ENCODE measurements around the gene NDUFV1.

Gene NDUFV1

DNA sequence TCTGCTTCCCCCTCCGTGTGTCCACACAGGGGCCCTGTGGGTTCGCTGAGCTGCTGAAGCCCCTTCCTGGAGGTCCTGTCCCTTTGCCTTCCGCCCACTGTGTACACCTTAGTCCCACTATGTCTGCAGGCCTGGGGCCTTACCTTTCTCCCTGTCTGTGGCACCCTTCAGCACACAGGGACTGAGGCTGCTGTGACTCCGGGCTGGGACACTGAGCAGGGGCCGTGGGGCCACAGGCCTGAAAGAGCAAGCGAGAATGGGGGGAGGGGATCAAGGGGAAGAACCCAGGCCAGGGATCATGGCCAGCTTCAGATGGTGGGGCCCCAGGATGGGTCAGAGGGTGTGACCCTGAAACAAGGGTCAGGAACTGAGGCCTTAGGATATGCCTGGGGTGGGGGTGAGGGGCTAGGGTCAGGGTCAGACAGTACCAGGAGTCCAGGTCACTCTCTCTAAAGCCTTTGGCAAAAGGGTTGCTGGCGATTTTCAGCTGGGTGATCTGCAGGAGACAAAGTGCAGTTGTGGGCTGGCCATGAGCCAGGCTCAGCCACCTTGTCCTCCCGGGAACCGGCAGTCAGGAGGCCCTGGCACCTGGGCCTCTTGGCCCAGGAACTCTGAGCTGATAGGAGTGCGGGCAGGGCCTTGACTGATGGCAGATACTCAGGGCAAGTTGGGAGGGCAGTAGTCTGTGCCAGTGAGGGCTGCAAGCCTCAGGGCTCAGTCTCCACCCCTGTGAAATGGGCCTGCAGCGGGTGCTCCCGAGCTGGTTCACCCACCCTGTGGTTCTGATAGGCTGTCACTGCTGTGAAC is 25.6 kb downstream of the NDUFV1 start:
- no peak overlapping the region for H3K23ac ChIP-seq (ENCODE audit: low read depth, low read length, poor library complexity)
- no peak overlapping the region for H3K9ac ChIP-seq (ENCODE audit: low read depth, low read length, poor library complexity)
- WGBS, 2 donors (ENCODE audit: extremely low coverage in 2 of 2, insufficient read length in 2 of 2, insufficient replicate concordance in 1 of 2), result no CpG with 5 or more reads among the region's 12 CpGs
- H3K4me1 ChIP-seq (ENCODE audit: control insufficient read depth in 2 of 2, insufficient read depth in 1 of 2, low read depth in 1 of 2, low read length in 2 of 2), result peaks cover 8 to 18% of the 10 kb centered on the region in 2 donors
- peak overlapping the region; percentile 82 for H3K18ac ChIP-seq (ENCODE audit: low read length)
- H3K27me3 ChIP-seq (ENCODE audit: control insufficient read depth in 3 of 3, insufficient read depth in 3 of 3, low read depth in 1 of 3, low read length in 3 of 3), result no peaks in the 10 kb centered on the region
- no peaks in the 10 kb centered on the region for H3K79me1 ChIP-seq (ENCODE audit: low read depth, low read length)
- peak overlapping the region; percentile 4 for H2BK12ac ChIP-seq (ENCODE audit: low read length)
- H2BK5ac ChIP-seq (ENCODE audit: low read length), result no peak overlapping the region
- H3K14ac ChIP-seq (ENCODE audit: low read length), result peak overlapping the region; percentile 32
- H4K8ac ChIP-seq (ENCODE audit: low read depth, low read length), result no peak overlapping the region
- no peaks in the 10 kb centered on the region for H3K9me3 ChIP-seq (replicated peaks in 1 of 2; ENCODE audit: control insufficient read depth in 2 of 2, insufficient read depth in 1 of 2, low read depth in 1 of 2, low read length in 2 of 2)
- no peak overlapping the region for H3K27ac ChIP-seq (replicated peaks; ENCODE audit: low read length)
- H2BK120ac ChIP-seq (ENCODE audit: low read depth, low read length), result no peak overlapping the region
- no peak overlapping the region for H2AFZ ChIP-seq (ENCODE audit: low read length)
- no peak overlapping the region for H3K4me3 ChIP-seq (ENCODE audit: low read length in 2 of 2)
- peak overlapping the region; percentile 60 for H2BK15ac ChIP-seq (ENCODE audit: low read length)
- peak overlapping the region; percentile 97 for H2AK5ac ChIP-seq (ENCODE audit: low read depth, low read length)
- H3K36me3 ChIP-seq (replicated peaks in 1 of 2; ENCODE audit: control insufficient read depth in 2 of 2, insufficient read depth in 2 of 2, low read length in 2 of 2), result peaks cover 3% of the 10 kb centered on the region in 2 donors
- DNase-seq (ENCODE audit: low spot score), result no peak
- H4K91ac ChIP-seq (ENCODE audit: low read depth, low read length, poor library complexity), result no peak overlapping the region
- H3K4ac ChIP-seq (ENCODE audit: low read length), result no peak overlapping the region
- no peak overlapping the region for H3K4me2 ChIP-seq (ENCODE audit: insufficient read depth, low read length, poor library complexity, severe bottlenecking)

DNA sequence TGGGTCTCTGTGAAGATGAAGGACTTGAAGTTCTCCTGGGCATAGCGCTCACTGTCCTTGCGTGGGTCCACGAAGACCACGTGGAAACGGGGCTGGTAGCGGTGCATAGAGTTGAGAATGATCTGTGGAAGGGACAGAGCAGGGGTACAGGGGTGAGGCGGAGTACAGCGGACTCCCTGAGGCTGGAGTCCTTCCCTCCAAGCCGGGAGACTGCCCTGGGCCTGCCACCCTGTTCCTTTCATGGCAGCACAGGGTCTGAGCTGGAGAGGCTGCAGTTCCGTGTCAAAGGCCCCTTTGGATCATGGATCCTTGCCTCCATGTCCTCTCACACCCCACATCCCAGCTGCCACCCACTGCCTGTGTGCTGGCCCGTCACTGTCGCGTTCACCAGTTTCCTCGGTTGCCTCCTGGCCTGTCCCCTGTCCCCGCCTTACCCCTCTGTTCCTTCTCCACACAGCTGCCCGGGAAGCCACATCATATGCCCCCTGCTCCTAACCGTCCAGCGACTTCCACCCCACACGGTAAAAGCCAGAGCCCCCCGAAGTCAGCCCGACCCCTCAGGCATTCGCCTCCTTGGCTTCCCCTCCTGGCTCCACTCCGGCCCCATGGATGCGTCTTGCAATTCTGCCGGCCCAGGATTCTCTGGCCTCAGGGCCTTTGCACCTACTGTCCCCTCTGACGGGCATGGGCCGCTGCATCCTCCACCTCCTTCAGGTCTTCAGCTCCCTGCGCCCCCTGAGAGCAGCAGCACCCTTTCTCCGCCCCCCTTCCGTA is 26.4 kb downstream of the NDUFV1 start:
- Histone ChIP-seq H4K91ac (ENCODE audit: low read depth, low read length, poor library complexity) (no peak overlapping the region), H3K23ac (ENCODE audit: low read depth, low read length, poor library complexity) (peak overlapping the region; percentile 55), H2AK5ac (ENCODE audit: low read depth, low read length) (peak overlapping the region; percentile 57), H3K27me3 (ENCODE audit: control insufficient read depth in 3 of 3, insufficient read depth in 3 of 3, low read depth in 1 of 3, low read length in 3 of 3) (no peaks in the 10 kb centered on the region), H3K9me3 (replicated peaks in 1 of 2; ENCODE audit: control insufficient read depth in 2 of 2, insufficient read depth in 1 of 2, low read depth in 1 of 2, low read length in 2 of 2) (no peaks in the 10 kb centered on the region), H3K36me3 (replicated peaks in 1 of 2; ENCODE audit: control insufficient read depth in 2 of 2, insufficient read depth in 2 of 2, low read length in 2 of 2) (no peaks in the 10 kb centered on the region), H3K27ac (replicated peaks; ENCODE audit: low read length) (no peak overlapping the region), H3K4me3 (ENCODE audit: low read length in 2 of 2) (no peak overlapping the region), H4K8ac (ENCODE audit: low read depth, low read length) (no peak overlapping the region), H2AFZ (ENCODE audit: low read length) (no peak overlapping the region), H3K18ac (ENCODE audit: low read length) (no peak overlapping the region), H2BK15ac (ENCODE audit: low read length) (no peak overlapping the region), H3K4me1 (ENCODE audit: control insufficient read depth in 2 of 2, insufficient read depth in 1 of 2, low read depth in 1 of 2, low read length in 2 of 2) (peaks cover 8 to 18% of the 10 kb centered on the region in 2 donors), H3K14ac (ENCODE audit: low read length) (no peak overlapping the region), H3K4ac (ENCODE audit: low read length) (no peak overlapping the region), H2BK12ac (ENCODE audit: low read length) (no peak overlapping the region), H2BK5ac (ENCODE audit: low read length) (no peak overlapping the region), H3K9ac (ENCODE audit: low read depth, low read length, poor library complexity) (peak overlapping the region; percentile 51), H3K79me1 (ENCODE audit: low read depth, low read length) (no peaks in the 10 kb centered on the region), H2BK120ac (ENCODE audit: low read depth, low read length) (no peak overlapping the region), H3K4me2 (ENCODE audit: insufficient read depth, low read length, poor library complexity, severe bottlenecking) (no peak overlapping the region)
- no peak for DNase-seq (ENCODE audit: low spot score)
- no CpG with 5 or more reads among the region's 30 CpGs for WGBS, 2 donors (ENCODE audit: extremely low coverage in 2 of 2, insufficient read length in 2 of 2, insufficient replicate concordance in 1 of 2)

DNA sequence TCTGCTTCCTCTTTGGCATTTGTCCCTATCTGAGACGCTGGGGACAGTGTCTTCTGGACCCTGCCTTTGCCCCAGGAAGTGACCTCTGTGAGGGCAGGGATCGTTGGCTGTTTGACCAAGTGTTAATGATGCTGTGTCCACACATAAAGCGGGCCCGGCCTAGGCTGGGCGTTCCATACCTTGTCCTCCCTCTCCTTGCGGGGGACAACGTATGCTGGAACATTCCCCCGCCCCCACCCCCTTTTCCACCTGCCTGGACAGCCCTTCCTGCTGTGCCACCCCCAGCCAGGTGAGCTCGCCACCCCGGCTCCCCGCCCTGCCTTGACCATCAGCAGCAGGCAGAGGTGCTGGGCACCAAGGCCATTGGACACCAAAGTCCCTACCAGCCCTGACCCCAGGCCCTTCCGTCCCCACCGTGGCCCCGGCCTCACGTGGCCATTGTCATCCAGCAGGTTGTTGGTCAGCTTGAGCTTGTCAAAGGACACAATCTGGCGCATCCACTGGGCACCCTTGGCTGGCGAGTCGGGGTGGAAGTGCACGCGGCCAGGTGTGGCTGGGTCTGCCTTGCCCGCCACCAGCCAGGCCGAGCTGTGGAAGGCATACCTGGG is 27.1 kb downstream of the NDUFV1 start:
- Histone ChIP-seq H3K36me3 (replicated peaks in 1 of 2; ENCODE audit: control insufficient read depth in 2 of 2, insufficient read depth in 2 of 2, low read length in 2 of 2) (no peaks in the 10 kb centered on the region), H2BK12ac (ENCODE audit: low read length) (peak overlapping the region; percentile 93), H2BK15ac (ENCODE audit: low read length) (peak overlapping the region; percentile 7), H3K27me3 (ENCODE audit: control insufficient read depth in 3 of 3, insufficient read depth in 3 of 3, low read depth in 1 of 3, low read length in 3 of 3) (peaks cover 0 to 2% (median 0%) of the 10 kb centered on the region in 3 experiments), H3K4ac (ENCODE audit: low read length) (peak overlapping the region; percentile 90), H3K23ac (ENCODE audit: low read depth, low read length, poor library complexity) (peak overlapping the region; percentile 55), H3K4me2 (ENCODE audit: insufficient read depth, low read length, poor library complexity, severe bottlenecking) (no peak overlapping the region), H3K4me1 (ENCODE audit: control insufficient read depth in 2 of 2, insufficient read depth in 1 of 2, low read depth in 1 of 2, low read length in 2 of 2) (peaks cover 6 to 18% of the 10 kb centered on the region in 2 donors), H3K9ac (ENCODE audit: low read depth, low read length, poor library complexity) (no peak overlapping the region), H3K14ac (ENCODE audit: low read length) (no peak overlapping the region), H2AK5ac (ENCODE audit: low read depth, low read length) (peak overlapping the region; percentile 48), H3K18ac (ENCODE audit: low read length) (peak overlapping the region; percentile 79), H3K27ac (replicated peaks; ENCODE audit: low read length) (no peak overlapping the region), H4K8ac (ENCODE audit: low read depth, low read length) (no peak overlapping the region), H2BK120ac (ENCODE audit: low read depth, low read length) (no peak overlapping the region), H2AFZ (ENCODE audit: low read length) (no peak overlapping the region), H4K91ac (ENCODE audit: low read depth, low read length, poor library complexity) (no peak overlapping the region), H3K79me1 (ENCODE audit: low read depth, low read length) (no peaks in the 10 kb centered on the region), H2BK5ac (ENCODE audit: low read length) (peak overlapping the region; percentile 6), H3K9me3 (replicated peaks in 1 of 2; ENCODE audit: control insufficient read depth in 2 of 2, insufficient read depth in 1 of 2, low read depth in 1 of 2, low read length in 2 of 2) (no peaks in the 10 kb centered on the region), H3K4me3 (ENCODE audit: low read length in 2 of 2) (no peak overlapping the region)
- DNase-seq (ENCODE audit: low spot score), result no peak
- no CpG with 5 or more reads among the region's 22 CpGs for WGBS, 2 donors (ENCODE audit: extremely low coverage in 2 of 2, insufficient read length in 2 of 2, insufficient replicate concordance in 1 of 2)
